SK-N-SH (cell line): ENCODE measurements around the gene BCAN. TPM values are rescaled to one million over a fixed set of nuclear protein-coding genes. Genes with fewer than 3 reads are reported as not detected.

Source experiments
- CTCF ChIA-PET: fragments of 300-600, 350-600 bp; formaldehyde crosslinking; extraction: SDS; loops from one replicate; lab custom pipeline; 2021; lab: Yijun Ruan, JAX
- POLR2A ChIA-PET: fragments of 350-600 bp; sonication (Branson Sonifier 250); formaldehyde crosslinking; extraction: SDS; loops from one replicate; lab custom pipeline; 2020; ENCODE audit warnings: antibody characterized with exemption, inconsistent platforms; lab: Yijun Ruan, JAX
- DNase-seq: peaks from one replicate; pipeline ENCODE4 v3.0.0; 2012
- H2AFZ ChIP-seq: fragments of 200-600 bp; sonication (generic); 2 replicates; pipeline ENCODE4 v1.8.1; 2016; ENCODE audit warnings: antibody characterized with exemption, mild to moderate bottlenecking, low read depth
- H3F3A ChIP-seq: fragments of 200-600 bp; sonication (generic); replicated peaks from 2 replicates; pipeline ENCODE3; 2016; ENCODE audit warnings: antibody characterized with exemption, mild to moderate bottlenecking; ENCODE audit not compliant: insufficient read depth
- H3K27ac ChIP-seq, 2 experiments: fragments of 200-500 bp in 1 of 2; fragments of 200-600 bp in 1 of 2; sonication (Bioruptor generic) in 1 of 2; sonication (generic), shearing (Covaris generic) in 1 of 2; 2 replicates each; pipeline versions ENCODE4 v1.5.1 to v1.6.1; 2014 to 2016; ENCODE audit warnings: low read depth in 2 of 2, inconsistent platforms in 1 of 2, low read length in 1 of 2, mild to moderate bottlenecking in 1 of 2, mixed read lengths in 1 of 2
- H3K27me3 ChIP-seq: fragments of 200-600 bp; sonication (generic), shearing (Covaris generic); 2 replicates; pipeline ENCODE4 v1.6.1; 2016; ENCODE audit warnings: mixed run types; ENCODE audit not compliant: insufficient read depth
- H3K36me3 ChIP-seq, 2 experiments: fragments of 200-500 bp in 1 of 2; fragments of 200-600 bp in 1 of 2; sonication (Bioruptor generic) in 1 of 2; sonication (generic) in 1 of 2; replicated peaks in 1 of 2; 2 replicates each; pipeline versions ENCODE3 to v1.5.1; 2014 to 2016; ENCODE audit warnings: low read length in 1 of 2, mild to moderate bottlenecking in 1 of 2; ENCODE audit not compliant: insufficient read depth in 2 of 2, control insufficient read depth in 1 of 2
- H3K4me1 ChIP-seq, 2 experiments: fragments of 200-500 bp in 1 of 2; fragments of 200-600 bp in 1 of 2; sonication (Bioruptor generic) in 1 of 2; sonication (generic), shearing (Covaris generic) in 1 of 2; 2 replicates each; pipeline versions ENCODE4 v1.5.1 to v1.6.1; 2014 to 2016; ENCODE audit warnings: low read depth in 1 of 2, low read length in 1 of 2, mixed run types in 1 of 2; ENCODE audit not compliant: insufficient read depth in 2 of 2, control insufficient read depth in 1 of 2
- H3K4me2 ChIP-seq: fragments of 200-600 bp; sonication (generic), shearing (Covaris generic); 2 replicates; pipeline ENCODE4 v1.6.1; 2017; ENCODE audit warnings: mixed run types
- H3K4me3 ChIP-seq, 2 experiments: fragments of 200-500 bp in 1 of 2; fragments of 200-600 bp in 1 of 2; sonication (Bioruptor generic) in 1 of 2; sonication (generic), shearing (Covaris generic) in 1 of 2; 2 replicates each; pipeline versions ENCODE4 v1.5.1 to v1.8.1; 2014 to 2016; ENCODE audit warnings: low read depth in 2 of 2, inconsistent platforms in 1 of 2, low read length in 1 of 2, mild to moderate bottlenecking in 1 of 2, mixed read lengths in 1 of 2, moderate library complexity in 1 of 2
- H3K79me2 ChIP-seq: fragments of 200-600 bp; sonication (generic); 2 replicates; pipeline ENCODE4 v1.8.1; 2017; ENCODE audit warnings: mild to moderate bottlenecking; ENCODE audit not compliant: insufficient read depth
- H3K9ac ChIP-seq: fragments of 200-600 bp; sonication (generic); 2 replicates; pipeline ENCODE4 v1.6.1; 2017; ENCODE audit warnings: mixed run types
- H3K9me2 ChIP-seq: fragments of 200-600 bp; sonication (generic); 2 replicates; pipeline ENCODE4 v1.6.1; 2017; ENCODE audit warnings: mixed run types
- H3K9me3 ChIP-seq: fragments of 200-600 bp; sonication (generic); 2 replicates; pipeline ENCODE4 v1.6.1; 2017; ENCODE audit warnings: mixed run types, mild to moderate bottlenecking, moderate library complexity
- H4K20me1 ChIP-seq: fragments of 200-600 bp; sonication (generic); 2 replicates; pipeline ENCODE4 v1.6.1; 2017; ENCODE audit warnings: mild to moderate bottlenecking, mixed run types; ENCODE audit not compliant: insufficient read depth
- CHD2 ChIP-seq: fragments of 150-350 bp; IDR thresholded peaks from 2 replicates; pipeline ENCODE4 v1.6.1; 2018; ENCODE audit warnings: low read length; ENCODE audit not compliant: partially characterized antibody
- FOSL2 ChIP-seq: IDR thresholded peaks from 2 replicates; pipeline ENCODE4 v1.4.0; 2012; ENCODE audit warnings: low read depth, mild to moderate bottlenecking, moderate library complexity, borderline replicate concordance
- FOXJ3 ChIP-seq: sonication (generic); formaldehyde crosslinking; IDR thresholded peaks from 2 replicates; pipeline ENCODE4 v1.5.1; 2020; ENCODE audit warnings: mild to moderate bottlenecking, missing genetic modification reagents
- FOXM1 ChIP-seq: IDR thresholded peaks from 2 replicates; pipeline ENCODE4 v1.4.0; 2012; ENCODE audit warnings: low read depth, mild to moderate bottlenecking
- GATA2 ChIP-seq: sonication (generic); formaldehyde crosslinking; IDR thresholded peaks from 2 replicates; pipeline ENCODE4 v1.5.0; 2020; ENCODE audit warnings: mild to moderate bottlenecking, missing genetic modification reagents
- IRF3 ChIP-seq: fragments of 150-350 bp; IDR thresholded peaks from 2 replicates; pipeline ENCODE4 v1.6.1; 2016; ENCODE audit warnings: mild to moderate bottlenecking, low read depth, low read length
- MAX ChIP-seq: IDR thresholded peaks from 2 replicates; pipeline ENCODE4 v1.4.0; 2012; ENCODE audit warnings: low read depth
- MXI1 ChIP-seq: IDR thresholded peaks from 2 replicates; pipeline ENCODE4 v1.6.1; 2012; ENCODE audit warnings: mild to moderate bottlenecking, low read depth, low read length, improper control_type of control experiment
- NFIC ChIP-seq: IDR thresholded peaks from 2 replicates; pipeline ENCODE4 v1.4.0; 2012; ENCODE audit warnings: borderline replicate concordance
- PBX3 ChIP-seq: IDR thresholded peaks from 2 replicates; pipeline ENCODE4; 2012
- RCOR1 ChIP-seq: fragments of 150-350 bp; IDR thresholded peaks from 2 replicates; pipeline ENCODE4 v1.6.1; 2017; ENCODE audit warnings: antibody characterized with exemption, low read length
- RXRA ChIP-seq: IDR thresholded peaks from 2 replicates; pipeline ENCODE4 v1.4.0; 2012; ENCODE audit warnings: low read depth, mild to moderate bottlenecking, borderline replicate concordance
- SIN3A ChIP-seq: IDR thresholded peaks from 2 replicates; pipeline ENCODE4 v1.6.1; 2012; ENCODE audit warnings: low read depth, mild to moderate bottlenecking, low read length, moderate library complexity, borderline replicate concordance
- SMC3 ChIP-seq: IDR thresholded peaks from 2 replicates; pipeline ENCODE4 v1.6.1; 2012; ENCODE audit warnings: low read depth, low read length, improper control_type of control experiment
- TEAD4 ChIP-seq: IDR thresholded peaks from 2 replicates; pipeline ENCODE4 v1.4.0; 2012; ENCODE audit warnings: mild to moderate bottlenecking, borderline replicate concordance; ENCODE audit not compliant: insufficient read depth
- YY1 ChIP-seq: IDR thresholded peaks from 2 replicates; pipeline ENCODE4 v1.4.0; 2012; ENCODE audit warnings: low read depth, mild to moderate bottlenecking
- ZBTB33 ChIP-seq: IDR thresholded peaks from 2 replicates; pipeline ENCODE4 v1.4.0; 2012; ENCODE audit warnings: low read depth, borderline replicate concordance
- WGBS: methylation state at CpG from one replicate; pipeline ENCODE4 v1.1.6; 2017; ENCODE audit warnings: low lambda C conversion rate; 5-methylcytosine and 5-hydroxymethylcytosine counted together
- polyA plus RNA-seq, 3 experiments: library from polyadenylated mRNA; depleted of rRNA; stranded (reverse); fragments of >200 nt; gene quantifications; 2 replicates each; pipeline ENCODE4 v1.2.3, GENCODE V29; 2012

BCAN gene
- polyA plus RNA-seq, 1 of the 3 experiments (the other 2 are of a cell fraction) = 0.25 TPM

GRCh38 chr1:156693848-156694689 is 52.2 kb downstream of the BCAN start (continued):
- TF ChIP-seq GATA2 (CRISPR knock-in tag) = no peak
- no peak for TF ChIP-seq IRF3
- TF ChIP-seq SMC3 = no peak
- no peak for TF ChIP-seq TEAD4
- no peak for TF ChIP-seq FOXJ3 (CRISPR knock-in tag)

- TF ChIP-seq RXRA = no peak
- no peak for TF ChIP-seq RCOR1
- no peak for TF ChIP-seq CHD2
- TF ChIP-seq PBX3 = no peak
- TF ChIP-seq FOSL2 = no peak
- no peak for TF ChIP-seq MAX
- no peak for TF ChIP-seq FOXM1
- no peak for TF ChIP-seq ZBTB33
- TF ChIP-seq MXI1 = no peak
- TF ChIP-seq IRF3 = no peak
- TF ChIP-seq YY1 = no peak
- TF ChIP-seq NFIC = no peak
- TF ChIP-seq SIN3A = no peak
- H3K9ac ChIP-seq = no peak overlapping the region
- H3K79me2 ChIP-seq = no peaks in the 10 kb centered on the region
- peaks cover 14 to 65% of the 10 kb centered on the region in 2 experiments; a peak in 3 of 4 replicates for H3K4me1 ChIP-seq
- no peaks in the 10 kb centered on the region for H4K20me1 ChIP-seq
- CTCF ChIA-PET = interaction anchor here (1.1 to 45.5 kb wide), 5 partner anchors 17 to 192 kb away, joined by 3 to 2702 read pairs (median 11); partner anchors contain the start of genes CRABP2, ISG20L2, METTL25B and NES
- peak overlapping the region; percentile 26; the same call in 1 of the 2 replicates for H3K4me2 ChIP-seq
- H3K9me2 ChIP-seq = no peaks in the 10 kb centered on the region
- no peaks in the 10 kb centered on the region for H3K27me3 ChIP-seq
- H3K9me3 ChIP-seq = no peaks in the 10 kb centered on the region
- H3K4me3 ChIP-seq = no peak overlapping the region
- 91% methylated on average over 5 of the region's 5 CpGs for WGBS
- no peak for DNase-seq
- H2AFZ ChIP-seq = peak overlapping the region; percentile 69; the same call in 1 of the 2 replicates
- H3F3A ChIP-seq = peaks cover 15% of the 10 kb centered on the region
- H3K36me3 ChIP-seq = peaks cover 0 to 2% of the 10 kb centered on the region in 2 experiments
- POLR2A ChIA-PET = interaction anchor here (0.7 to 2.1 kb wide), 4 partner anchors 8 to 17 kb away, joined by 3 to 5 read pairs (median 5); partner anchors contain the start of gene CRABP2
- H3K27ac ChIP-seq = peak overlapping the region; percentile 34 to 86; a peak in 3 of 4 replicates
These were observed 52.7 kb downstream of the BCAN start for GRCh38 chr1:156694690-156694962.
